HCT116 (cell line): Measurements from ENCODE around the gene BRSK1.

ENCODE experiments used
- CEBPB ChIP-seq: IDR thresholded peaks from 2 replicates; pipeline ENCODE4 v1.6.1; 2012; ENCODE audit warnings: low read depth
- ELF1 ChIP-seq: IDR thresholded peaks from 2 replicates; pipeline ENCODE4 v1.6.1; 2012; ENCODE audit warnings: low read depth, borderline replicate concordance
- EZH2 ChIP-seq: fragments of 200-600 bp; sonication (generic); IDR thresholded peaks from 2 replicates; pipeline ENCODE4 v1.6.1; 2017; ENCODE audit warnings: antibody characterized with exemption, mixed run types
- EZH2phosphoT487 ChIP-seq: fragments of 200-600 bp; IDR thresholded peaks from 2 replicates; pipeline ENCODE4 v1.6.1; 2018; ENCODE audit warnings: antibody characterized with exemption, borderline replicate concordance
- JUND ChIP-seq: IDR thresholded peaks from 2 replicates; pipeline ENCODE4 v1.6.1; 2012
- POLR2A ChIP-seq: IDR thresholded peaks from 2 replicates; pipeline ENCODE4 v1.7.0; 2011; ENCODE audit warnings: borderline replicate concordance; ENCODE audit not compliant: insufficient read depth, insufficient read length; ENCODE audit errors: extremely low read depth
- POLR2AphosphoS5 ChIP-seq: IDR thresholded peaks from 2 replicates; pipeline ENCODE4 v1.6.1; 2011; ENCODE audit warnings: mild to moderate bottlenecking, low read depth, low read length, moderate library complexity
- SP1 ChIP-seq: IDR thresholded peaks from 2 replicates; pipeline ENCODE4 v1.6.1; 2012; ENCODE audit warnings: low read depth
- TCF7L2 ChIP-seq: IDR thresholded peaks from 2 replicates; pipeline ENCODE4 v1.7.0; 2011; ENCODE audit warnings: borderline replicate concordance, inconsistent platforms; ENCODE audit not compliant: insufficient read depth, insufficient read length; ENCODE audit errors: extremely low read depth
- YY1 ChIP-seq: IDR thresholded peaks from 2 replicates; pipeline ENCODE4 v1.6.1; 2011; ENCODE audit warnings: low read length, low read depth, moderate library complexity, mild to moderate bottlenecking; ENCODE audit not compliant: insufficient replicate concordance; ENCODE audit errors: extremely low read depth
- ZNF274 ChIP-seq: fragments of 200-500 bp; sonication (Bioruptor generic); IDR thresholded peaks from 2 replicates; pipeline ENCODE4 v1.6.1; 2014; ENCODE audit warnings: mild to moderate bottlenecking, low read depth, low read length, inconsistent platforms
- TF ChIP-seq, protein P1 (sequence below), 3 experiments: fragments of 200-600 bp in 1 of 3; sonication (generic) in 1 of 3; IDR thresholded peaks in 2 of 3; conservative IDR thresholded peaks in 1 of 3; 2 replicates each; pipeline ENCODE4 v1.5.1; 2012 to 2017; ENCODE audit warnings: low read depth in 2 of 3, low read length in 2 of 3, antibody characterized with exemption in 1 of 3, borderline replicate concordance in 1 of 3, control low read depth in 1 of 3, mild to moderate bottlenecking in 1 of 3, mixed read lengths in 1 of 3, mixed run types in 1 of 3, moderate library complexity in 1 of 3; ENCODE audit not compliant: insufficient read depth in 1 of 3

DNA sequence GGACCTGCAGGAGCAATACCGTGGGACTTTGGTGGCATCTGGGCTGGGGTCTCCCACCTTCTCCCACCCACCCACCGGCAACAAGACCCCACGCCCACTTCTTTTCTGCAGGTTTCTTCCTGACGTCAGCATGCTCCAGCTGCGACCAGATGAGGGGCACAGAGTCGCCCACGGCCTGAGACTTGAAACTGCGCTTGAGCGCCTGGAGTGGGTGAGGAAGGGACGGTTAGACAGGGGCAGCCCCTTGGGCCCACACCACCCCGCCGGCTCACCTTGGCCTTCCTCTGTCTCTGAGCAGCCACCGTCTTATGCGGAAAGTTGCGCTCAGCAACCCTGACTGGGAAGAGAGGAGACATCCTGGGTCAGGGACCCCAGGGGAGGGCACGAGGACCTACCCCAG lies 77.1 kb downstream of the BRSK1 start:
- TF ChIP-seq CEBPB (no peak), EZH2phosphoT487 (no peak), TCF7L2 (no peak), POLR2A (no peak), POLR2AphosphoS5 (no peak), JUND (no peak), YY1 (no peak), ELF1 (no peak), EZH2 (no peak), ZNF274 (no peak), SP1 (no peak)
- TF ChIP-seq, protein P1, sequence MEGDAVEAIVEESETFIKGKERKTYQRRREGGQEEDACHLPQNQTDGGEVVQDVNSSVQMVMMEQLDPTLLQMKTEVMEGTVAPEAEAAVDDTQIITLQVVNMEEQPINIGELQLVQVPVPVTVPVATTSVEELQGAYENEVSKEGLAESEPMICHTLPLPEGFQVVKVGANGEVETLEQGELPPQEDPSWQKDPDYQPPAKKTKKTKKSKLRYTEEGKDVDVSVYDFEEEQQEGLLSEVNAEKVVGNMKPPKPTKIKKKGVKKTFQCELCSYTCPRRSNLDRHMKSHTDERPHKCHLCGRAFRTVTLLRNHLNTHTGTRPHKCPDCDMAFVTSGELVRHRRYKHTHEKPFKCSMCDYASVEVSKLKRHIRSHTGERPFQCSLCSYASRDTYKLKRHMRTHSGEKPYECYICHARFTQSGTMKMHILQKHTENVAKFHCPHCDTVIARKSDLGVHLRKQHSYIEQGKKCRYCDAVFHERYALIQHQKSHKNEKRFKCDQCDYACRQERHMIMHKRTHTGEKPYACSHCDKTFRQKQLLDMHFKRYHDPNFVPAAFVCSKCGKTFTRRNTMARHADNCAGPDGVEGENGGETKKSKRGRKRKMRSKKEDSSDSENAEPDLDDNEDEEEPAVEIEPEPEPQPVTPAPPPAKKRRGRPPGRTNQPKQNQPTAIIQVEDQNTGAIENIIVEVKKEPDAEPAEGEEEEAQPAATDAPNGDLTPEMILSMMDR (IDR thresholded peaks at IDR 0.05 in 2 of 3, conservative IDR thresholded peaks at IDR 0.05 in 1 of 3; ENCODE audit: borderline replicate concordance in 1 of 3, insufficient read depth in 1 of 3, low read depth in 2 of 3, low read length in 2 of 3): no peak
